ENCODE results near the gene LAMB4.

- TF ChIP-seq CTCF (conservative IDR thresholded peaks at IDR 0.05; ENCODE audit: low read depth in 2 of 2) (no peak), POLR2AphosphoS5 (IDR thresholded peaks at IDR 0.05; ENCODE audit: low read depth) (no peak), EZH2 (IDR thresholded peaks at IDR 0.05; ENCODE audit: low read depth, unreplicated experiment) (no peak), REST (IDR thresholded peaks at IDR 0.05; ENCODE audit: unreplicated experiment) (no peak)
Observed at GRCh38 chr7:108108131-108108530, 22.0 kb downstream of the LAMB4 start.

Measured in GM23338 (cell line).